Stimulated activated CD8-positive, alpha-beta memory T cell treated with anti-CD3 and anti-CD28 coated beads, Interleukin-7, amount 100 ng/mL, for 24 hours (primary cell): Measurements from ENCODE around the gene MAP2K5.

Experiments
- DNase-seq: peaks from one replicate; pipeline ENCODE4 v3.0.0-alpha.2; 2020; ENCODE audit warnings: low read depth

The MAP2K5 gene

GRCh38 chr15:67521783-67522568 lies 20.5 kb upstream of the MAP2K5 start:
- DNase-seq, result no peak

- DNase-seq, result no peak
These were observed 19.2 kb upstream of the MAP2K5 start for GRCh38 chr15:67523330-67523729.

GRCh38 chr15:67524235-67524634 lies 18.3 kb upstream of the MAP2K5 start:
- no peak for DNase-seq

- DNase-seq, result no peak
These were observed 14.0 kb upstream of the MAP2K5 start for GRCh38 chr15:67528513-67528912.

- no peak for DNase-seq
These were observed 11.1 kb upstream of the MAP2K5 start for GRCh38 chr15:67531379-67531914.

GRCh38 chr15:67533873-67534272 lies 8.6 kb upstream of the MAP2K5 start:
- no peak for DNase-seq

- no peak for DNase-seq
These were observed 8.1 kb upstream of the MAP2K5 start for GRCh38 chr15:67534360-67534759.

GRCh38 chr15:67537771-67538170 lies 4.7 kb upstream of the MAP2K5 start:
- DNase-seq, result no peak

- no peak for DNase-seq
These were observed 830 bp downstream of the MAP2K5 start for GRCh38 chr15:67543348-67543718.

GRCh38 chr15:67544475-67544874 lies 2.0 kb downstream of the MAP2K5 start:
- no peak for DNase-seq

- DNase-seq, result no peak
These were observed 3.4 kb downstream of the MAP2K5 start for GRCh38 chr15:67545864-67546263.

- no peak for DNase-seq
These were observed 4.6 kb downstream of the MAP2K5 start for GRCh38 chr15:67547064-67547463.

GRCh38 chr15:67547836-67548235 lies 5.3 kb downstream of the MAP2K5 start:
- DNase-seq, result no peak

- no peak for DNase-seq
These were observed 5.8 kb downstream of the MAP2K5 start for GRCh38 chr15:67548236-67548852.

- no peak for DNase-seq
These were observed 6.6 kb downstream of the MAP2K5 start for GRCh38 chr15:67548862-67549651.

- DNase-seq, result no peak
These were observed 7.2 kb downstream of the MAP2K5 start for GRCh38 chr15:67549736-67550135.

GRCh38 chr15:67550522-67550921 lies 8.0 kb downstream of the MAP2K5 start:
- DNase-seq, result no peak

GRCh38 chr15:67551207-67551743 lies 8.8 kb downstream of the MAP2K5 start:
- no peak for DNase-seq

- no peak for DNase-seq
These were observed 12.1 kb downstream of the MAP2K5 start for GRCh38 chr15:67554580-67554979.

- DNase-seq, result no peak
These were observed 14.6 kb downstream of the MAP2K5 start for GRCh38 chr15:67556976-67557570.

- no peak for DNase-seq
These were observed 16.0 kb downstream of the MAP2K5 start for GRCh38 chr15:67558502-67558901.

GRCh38 chr15:67559158-67559557 lies 16.7 kb downstream of the MAP2K5 start:
- DNase-seq, result no peak
